HFF-Myc (cell line): Measurements from ENCODE around the gene TPR.

Experiments used
- DNase-seq: peaks from one replicate; pipeline ENCODE4 v3.0.0-alpha.2; 2011; ENCODE audit warnings: low read depth; ENCODE audit errors: extremely low read depth
- H3K4me3 ChIP-seq: replicated peaks from 2 replicates; pipeline ENCODE4 v1.5.1; 2011; ENCODE audit warnings: low read depth, mild to moderate bottlenecking, control low read depth, low read length
- TF ChIP-seq, protein P1 (sequence below): IDR thresholded peaks from 2 replicates; pipeline ENCODE4 v1.5.1; 2012; ENCODE audit warnings: mild to moderate bottlenecking, low read depth, low read length, control low read depth; ENCODE audit errors: missing control alignments

The TPR gene

DNA sequence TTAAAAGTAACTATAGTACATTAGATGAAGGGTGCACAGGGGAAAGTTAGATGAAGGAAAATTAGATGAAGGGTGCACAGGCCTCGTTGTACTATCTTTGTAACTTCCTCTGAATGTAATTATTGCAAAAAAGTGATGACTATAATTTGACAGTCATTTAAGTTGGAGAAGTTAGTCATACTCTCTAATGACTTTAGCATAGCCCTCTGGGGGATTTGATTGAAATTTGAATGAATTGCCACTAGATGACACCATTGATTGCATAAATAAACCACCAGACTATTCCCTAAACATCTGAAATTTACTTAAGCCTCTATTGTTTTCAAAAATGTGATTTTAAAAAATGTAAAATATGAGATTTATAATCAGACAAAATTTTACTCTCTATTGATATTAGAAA, 102.6 kb downstream of the TPR start:
- no peak overlapping the region for H3K4me3 ChIP-seq
- no peak for DNase-seq
- TF ChIP-seq, protein P1, sequence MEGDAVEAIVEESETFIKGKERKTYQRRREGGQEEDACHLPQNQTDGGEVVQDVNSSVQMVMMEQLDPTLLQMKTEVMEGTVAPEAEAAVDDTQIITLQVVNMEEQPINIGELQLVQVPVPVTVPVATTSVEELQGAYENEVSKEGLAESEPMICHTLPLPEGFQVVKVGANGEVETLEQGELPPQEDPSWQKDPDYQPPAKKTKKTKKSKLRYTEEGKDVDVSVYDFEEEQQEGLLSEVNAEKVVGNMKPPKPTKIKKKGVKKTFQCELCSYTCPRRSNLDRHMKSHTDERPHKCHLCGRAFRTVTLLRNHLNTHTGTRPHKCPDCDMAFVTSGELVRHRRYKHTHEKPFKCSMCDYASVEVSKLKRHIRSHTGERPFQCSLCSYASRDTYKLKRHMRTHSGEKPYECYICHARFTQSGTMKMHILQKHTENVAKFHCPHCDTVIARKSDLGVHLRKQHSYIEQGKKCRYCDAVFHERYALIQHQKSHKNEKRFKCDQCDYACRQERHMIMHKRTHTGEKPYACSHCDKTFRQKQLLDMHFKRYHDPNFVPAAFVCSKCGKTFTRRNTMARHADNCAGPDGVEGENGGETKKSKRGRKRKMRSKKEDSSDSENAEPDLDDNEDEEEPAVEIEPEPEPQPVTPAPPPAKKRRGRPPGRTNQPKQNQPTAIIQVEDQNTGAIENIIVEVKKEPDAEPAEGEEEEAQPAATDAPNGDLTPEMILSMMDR = no peak

DNA sequence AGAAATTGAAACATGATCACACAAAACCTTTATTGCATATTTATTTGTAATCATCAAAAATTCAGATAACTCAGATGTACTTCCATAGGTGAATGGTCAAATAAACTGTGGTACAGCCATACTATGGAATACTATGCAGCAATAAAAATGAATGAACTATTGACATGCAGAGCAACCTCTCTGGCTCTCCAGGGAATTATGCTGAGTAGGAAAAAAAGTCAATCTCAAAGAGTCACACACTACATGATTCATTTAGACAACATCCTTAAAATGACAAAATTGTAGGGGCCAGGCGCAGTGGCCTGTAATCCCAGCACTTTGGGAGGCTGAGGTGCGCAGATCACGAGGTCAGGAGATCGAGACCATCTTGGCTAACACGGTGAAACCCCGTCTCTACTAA, 104.0 kb downstream of the TPR start:
- H3K4me3 ChIP-seq = no peak overlapping the region
- TF ChIP-seq, protein P1 = no peak
- DNase-seq = no peak
